ENCODE measurements around the gene PRR12. TPM values are rescaled to one million over a fixed set of nuclear protein-coding genes. Genes with fewer than 3 reads are reported as not detected.

Gene PRR12
- total and polyA plus RNA-seq, 9 of the 15 experiments (the other 6 are each of a cell fraction or from before 2014, with no cell fraction given) = 0.01 to 21.1 (median 0.98) TPM

GRCh38 chr19:49591731-49592485 is 926 bp downstream of the PRR12 start:
- H3K27ac ChIP-seq (ENCODE audit: extremely low read depth, low read depth, low read length) = peak overlapping the region; percentile 85
- in situ Hi-C loops (cut with MboI) (no loop called here), intact Hi-C loops (cut with micrococcal nuclease) (loop anchor here (2.0 to 5.0 kb wide), 5 partner anchors 49 to 435 kb away; partner anchors contain the start of genes BCL2L12, HRC, IRF3 and PRMT1)
- peak overlapping the region; percentile 94 for H3K4me2 ChIP-seq (ENCODE audit: insufficient read depth, low read length)
- H3K9ac ChIP-seq (ENCODE audit: insufficient read depth in 1 of 2, low read depth in 2 of 2, low read length in 2 of 2) = peak overlapping the region; percentile 62 to 90
- no peaks in the 10 kb centered on the region for H3K27me3 ChIP-seq (ENCODE audit: control insufficient read depth in 2 of 2, insufficient read depth in 2 of 2, low read length in 2 of 2)
- H3K9me3 ChIP-seq (replicated peaks; ENCODE audit: control insufficient read depth, insufficient read depth, low read depth, low read length) = no peaks in the 10 kb centered on the region
- H3K4me1 ChIP-seq (replicated peaks in 1 of 2; ENCODE audit: control insufficient read depth in 2 of 2, insufficient read depth in 2 of 2, low read length in 2 of 2) = peaks cover 10 to 48% of the 10 kb centered on the region in 2 experiments; a peak in 4 of 5 replicates
- under 1% methylated on average over 39 of the region's 51 CpGs for WGBS (ENCODE audit: insufficient coverage, low coverage, missing lambda C conversion rate)
- TSS peak; percentile 40 for BruUV-seq (replicated peaks)
- peak overlapping the region; percentile 35; the same call in 1 of the 2 replicates for H2AFZ ChIP-seq (ENCODE audit: low read depth, low read length)
- FAIRE-seq (no peak), ATAC-seq (peak; percentile 2; the same call in 1 of the 3 replicates), DNase-seq (ENCODE audit: extremely low read depth in 1 of 4, low spot score in 3 of 4) (peak; percentile 65 to 72 (median 71))
- H4K20me1 ChIP-seq (replicated peaks; ENCODE audit: control insufficient read depth, insufficient read depth, low read length) = peaks cover 6% of the 10 kb centered on the region; the same call in 1 of the 2 replicates
- H3K4me3 ChIP-seq = peak overlapping the region; percentile 88
- peaks cover 41% of the 10 kb centered on the region for H3K79me2 ChIP-seq (ENCODE audit: control insufficient read depth, insufficient read depth, low read length)
- ChIA-PET CTCF (ENCODE audit: low intra/inter-chr PET ratio) (no interaction called here), POLR2A (interaction anchor here (0.5 to 1.0 kb wide), 5 partner anchors 48 to 717 kb away, joined by 3 to 9 read pairs (median 3); partner anchors contain the start of genes RRAS and SCAF1)
- peaks cover 3% of the 10 kb centered on the region for H3K9me1 ChIP-seq (ENCODE audit: control insufficient read depth, insufficient read depth, low read length)
- H3K36me3 ChIP-seq (ENCODE audit: control insufficient read depth, insufficient read depth, low read length) = peaks cover 32% of the 10 kb centered on the region
- TF ChIP-seq YBX1 (IDR thresholded peaks at IDR 0.05) (no peak), TOE1 (IDR thresholded peaks at IDR 0.05; ENCODE audit: borderline replicate concordance) (peak; percentile 29; the same call in 1 of the 2 replicates), TOE1 (CRISPR knock-in tag; IDR thresholded peaks at IDR 0.05; ENCODE audit: borderline replicate concordance, low read depth) (no peak), ZFPM2 (CRISPR knock-in tag; IDR thresholded peaks at IDR 0.05) (no peak), ZNF318 (IDR thresholded peaks at IDR 0.05; ENCODE audit: borderline replicate concordance in 1 of 2, low read depth in 1 of 2) (no peak), ETV6 (IDR thresholded peaks at IDR 0.05; ENCODE audit: borderline replicate concordance in 1 of 2, low read depth in 2 of 2, low read length in 1 of 2) (no peak), ETV6 (CRISPR knock-in tag; IDR thresholded peaks at IDR 0.05; ENCODE audit: borderline replicate concordance) (no peak), USF2 (CRISPR knock-in tag; IDR thresholded peaks at IDR 0.05) (no peak), NRF1 (conservative IDR thresholded peaks at IDR 0.05 in 1 of 2, IDR thresholded peaks at IDR 0.05 in 1 of 2) (peak in 1 of 2 experiments; percentile 13; a peak in 1 of 4 replicates), MAZ (CRISPR knock-in tag; conservative IDR thresholded peaks at IDR 0.05 in 1 of 2, IDR thresholded peaks at IDR 0.05 in 1 of 2) (peak in 1 of 2 experiments; percentile 66; a peak in 3 of 4 replicates), SP1 (CRISPR knock-in tag; IDR thresholded peaks at IDR 0.05) (peak; percentile 78), ZNF184 (CRISPR knock-in tag; IDR thresholded peaks at IDR 0.05) (no peak)

Measured in K562 (cell line).